Measurements from ENCODE around the gene MPHOSPH9. TPM values are rescaled to one million over a fixed set of nuclear protein-coding genes. Genes with fewer than 3 reads are reported as not detected.

The MPHOSPH9 gene
- total RNA-seq, 1 experiment from 2014 or later = 47.5 TPM

GRCh38 chr12:123171967-123172366 lies 61.0 kb downstream of the MPHOSPH9 start:
- Mint-ChIP-seq H3K36me3 (peaks cover 24% of the 10 kb centered on the region), H3K4me3 (no peak overlapping the region), H3K27me3 (ENCODE audit: low read depth) (no peaks in the 10 kb centered on the region), H3K4me1 (peaks cover 10% of the 10 kb centered on the region), H3K27ac (no peak overlapping the region; the same call in 1 of the 2 replicates), H3K9me3 (no peaks in the 10 kb centered on the region)
- ATAC-seq (no peak), DNase-seq (ENCODE audit: low spot score) (no peak)
- CTCF ChIA-PET = no interaction called here
- POLR2A ChIA-PET = no interaction called here
- no peak for TF ChIP-seq TP53 (CRISPR knock-in tag; IDR thresholded peaks at IDR 0.05)
- TF ChIP-seq E2F1 (CRISPR knock-in tag; IDR thresholded peaks at IDR 0.05) = no peak
- TF ChIP-seq TEAD1 (CRISPR knock-in tag; IDR thresholded peaks at IDR 0.05) = no peak
- no peak for TF ChIP-seq AR (CRISPR knock-in tag; IDR thresholded peaks at IDR 0.05)
- TF ChIP-seq MAX (CRISPR knock-in tag; IDR thresholded peaks at IDR 0.05) = no peak
- TF ChIP-seq ATF3 (CRISPR knock-in tag; conservative IDR thresholded peaks at IDR 0.05) = no peak
- TF ChIP-seq IRF1 (CRISPR knock-in tag; IDR thresholded peaks at IDR 0.05) = no peak
- TF ChIP-seq FOXP4 (CRISPR knock-in tag; IDR thresholded peaks at IDR 0.05) = no peak
- TF ChIP-seq NR1H2 (CRISPR knock-in tag; IDR thresholded peaks at IDR 0.05) = no peak
- no peak for TF ChIP-seq PRDM15 (CRISPR knock-in tag; IDR thresholded peaks at IDR 0.05)
- TF ChIP-seq ARID4B (CRISPR knock-in tag; IDR thresholded peaks at IDR 0.05; ENCODE audit: borderline replicate concordance) = no peak
- TF ChIP-seq ESRRA (CRISPR knock-in tag; IDR thresholded peaks at IDR 0.05; ENCODE audit: borderline replicate concordance) = no peak
- no peak for TF ChIP-seq USF2 (CRISPR knock-in tag; IDR thresholded peaks at IDR 0.05)
- TF ChIP-seq ATF1 (CRISPR knock-in tag; IDR thresholded peaks at IDR 0.05) = no peak
- no peak for TF ChIP-seq E2F5 (CRISPR knock-in tag; IDR thresholded peaks at IDR 0.05)
